HG02870 (cell line): ENCODE measurements around the gene SPRED1.

Experiments used
- ATAC-seq: cut with Tn5 transposase; IDR thresholded peaks from one replicate; pipeline ENCODE4 v1.9.1; 2021; ENCODE audit warnings: mild to moderate bottlenecking, moderate library complexity; ENCODE audit not compliant: unreplicated experiment

The SPRED1 gene

DNA sequence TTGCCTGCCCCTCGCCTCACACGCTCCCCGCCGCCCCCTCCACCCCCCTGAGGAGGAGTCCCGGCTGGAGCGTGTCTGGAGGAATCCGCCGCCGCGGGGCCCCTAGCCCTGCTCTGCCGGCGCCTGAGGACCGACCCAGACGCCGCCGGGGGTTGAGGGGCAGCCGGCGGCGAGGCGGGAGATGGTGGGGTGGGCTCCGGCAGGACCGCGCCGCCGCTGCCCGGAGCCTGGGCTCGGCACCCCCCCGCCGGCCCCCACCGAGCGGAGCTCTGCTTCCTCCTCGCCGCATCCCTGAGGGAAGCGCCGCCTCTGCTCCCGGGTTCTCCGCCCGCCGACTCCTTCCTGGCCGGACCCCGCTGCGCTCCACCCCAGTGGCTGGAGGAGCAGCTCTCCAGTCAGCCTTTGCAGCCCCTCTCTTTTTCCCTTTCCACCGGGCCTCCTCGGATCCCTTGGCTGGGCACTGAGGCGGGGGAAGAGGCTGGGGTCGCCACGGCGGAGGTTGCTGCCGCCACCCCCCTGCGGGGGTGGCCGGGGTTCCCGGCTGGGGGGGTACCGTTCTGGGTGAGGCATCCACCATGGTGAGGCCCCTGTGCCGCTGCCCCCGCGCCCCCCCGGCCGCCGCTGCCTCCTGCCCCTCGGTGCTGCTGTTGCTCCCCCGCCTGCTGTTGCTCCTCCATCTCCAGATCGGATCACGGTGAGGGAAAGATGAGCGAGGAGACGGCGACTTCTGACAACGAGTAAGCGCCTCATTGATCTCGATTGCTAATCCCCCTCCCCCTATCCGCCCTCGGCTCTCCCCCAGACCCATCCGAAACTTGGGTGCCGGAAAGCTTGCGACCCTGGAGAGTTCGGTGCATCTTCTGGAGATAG is at the start of gene SPRED1:
Gene SPRED1 (plus strand): TSS at position 356 of the 870 bp plus-strand sequence. CDS start 350 bp downstream, at position 706.
- peak; percentile 33 for ATAC-seq

DNA sequence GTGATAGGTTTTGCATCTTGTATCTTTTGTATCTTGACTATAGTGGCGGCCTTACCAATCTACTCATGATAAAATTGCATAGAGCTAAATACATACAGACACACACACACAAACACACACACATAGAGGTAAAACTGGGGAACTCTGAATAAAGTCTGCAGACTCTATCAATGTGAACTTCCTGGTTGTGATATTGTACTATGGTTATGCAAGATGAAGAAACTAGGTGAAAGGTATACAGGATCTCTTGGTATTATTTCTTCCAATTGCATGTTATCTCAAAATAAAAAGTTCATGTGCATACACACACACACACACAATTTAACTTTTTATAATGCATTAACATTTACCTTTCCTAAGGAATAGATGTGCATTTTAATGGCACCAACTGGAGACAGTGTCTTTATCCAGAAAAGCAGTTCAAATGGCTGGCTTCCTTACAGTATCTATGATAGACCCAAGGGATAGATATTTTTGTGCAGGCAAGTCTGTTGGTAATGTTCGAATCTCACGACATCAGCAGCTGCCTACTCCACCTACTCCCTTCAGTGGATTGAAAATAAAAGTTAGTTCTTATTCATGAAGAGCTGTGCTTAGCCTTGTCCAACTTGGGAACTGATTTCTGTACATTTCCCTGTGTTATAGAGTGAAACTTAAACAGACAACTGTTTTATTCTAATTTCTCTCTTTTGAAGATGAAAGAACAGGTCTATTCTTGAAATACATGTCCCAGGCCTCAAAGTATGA is 46.9 kb upstream of the SPRED1 start:
- ATAC-seq, result no peak

GRCh38 chr15:38207621-38208020 is 45.0 kb upstream of the SPRED1 start:
- no peak for ATAC-seq

DNA sequence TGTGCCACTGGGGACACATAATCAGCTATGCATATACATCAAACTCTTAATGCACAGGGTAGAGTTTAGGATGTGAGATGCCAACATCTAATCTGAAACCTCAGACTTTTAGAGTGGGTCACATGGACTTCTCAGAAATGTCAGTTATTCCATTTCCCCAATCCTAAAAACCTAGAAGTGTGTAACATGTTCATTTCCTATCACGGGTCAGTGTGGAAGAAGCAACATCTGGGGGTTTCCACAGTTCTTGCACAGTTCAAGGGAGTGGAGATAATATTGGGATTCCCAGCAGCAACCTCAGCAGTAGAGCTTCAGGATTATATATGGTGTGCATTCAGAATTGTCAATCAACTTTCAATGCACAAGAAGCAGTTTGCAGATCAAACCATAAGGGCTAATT is 44.4 kb upstream of the SPRED1 start:
- no peak for ATAC-seq

DNA sequence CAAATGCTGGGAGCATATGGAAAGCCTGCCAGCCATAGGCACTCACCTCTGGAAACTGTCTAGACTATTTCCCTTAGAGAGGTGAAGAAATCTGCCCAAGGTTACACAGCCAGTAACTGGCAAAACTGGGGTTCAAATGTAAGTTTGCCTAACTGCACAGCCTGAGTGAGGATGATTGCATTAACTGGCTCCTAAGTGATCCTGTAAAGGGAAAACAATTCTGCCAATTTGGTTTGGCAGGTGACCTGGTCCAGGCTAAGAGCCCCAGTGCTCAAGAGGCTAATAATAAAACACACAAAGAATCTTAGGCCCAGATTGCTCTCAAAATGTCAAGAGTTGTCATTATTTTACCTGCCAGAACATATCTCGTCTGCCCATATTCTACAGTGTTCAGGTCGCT is 43.9 kb upstream of the SPRED1 start:
- no peak for ATAC-seq

- ATAC-seq, result no peak
Observed at GRCh38 chr15:38211249-38211648, 41.4 kb upstream of the SPRED1 start.

DNA sequence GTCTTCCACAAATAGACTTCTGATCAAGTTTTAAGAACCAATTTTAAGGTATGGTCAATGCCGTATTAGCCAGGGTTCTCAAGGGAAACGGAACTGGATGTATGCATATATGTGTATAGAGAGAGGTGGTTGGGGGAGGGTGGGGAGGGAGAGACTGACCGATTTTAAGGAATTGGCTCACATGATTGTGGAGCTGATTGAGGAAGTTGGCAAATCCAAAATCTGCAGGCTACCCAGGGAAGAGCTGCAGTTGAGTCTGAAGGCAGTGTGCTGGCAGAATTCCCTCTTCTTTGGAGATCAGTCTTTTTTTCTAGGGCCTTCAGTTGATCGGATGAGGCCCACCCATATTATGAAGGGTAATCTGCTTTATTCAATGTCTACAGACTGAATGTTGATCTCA is 40.8 kb upstream of the SPRED1 start:
- no peak for ATAC-seq

- no peak for ATAC-seq
Observed at GRCh38 chr15:38212729-38213351, 39.8 kb upstream of the SPRED1 start.

GRCh38 chr15:38213356-38213755 is 39.3 kb upstream of the SPRED1 start:
- ATAC-seq, result no peak

- no peak for ATAC-seq
Observed at GRCh38 chr15:38215707-38216106, 36.9 kb upstream of the SPRED1 start.

DNA sequence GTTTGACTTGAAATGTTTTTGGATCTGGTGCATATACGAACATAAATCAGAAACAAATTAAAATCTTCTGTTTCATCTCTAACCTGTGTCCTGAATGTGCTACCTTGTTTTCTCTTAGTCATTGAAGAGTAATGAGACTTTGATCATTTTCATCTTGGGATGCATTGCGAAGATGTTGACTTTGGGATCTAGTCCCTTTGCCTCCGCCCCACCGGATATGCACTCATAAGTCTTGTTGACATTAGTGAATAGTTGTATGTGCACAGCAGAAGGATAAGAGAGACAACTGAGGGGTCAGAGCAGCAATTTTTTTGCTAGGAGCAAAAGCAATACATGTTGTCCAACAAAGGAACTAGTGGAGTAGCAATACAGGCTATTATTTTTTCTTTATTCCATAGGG is 35.9 kb upstream of the SPRED1 start:
- no peak for ATAC-seq

- no peak for ATAC-seq
Observed at GRCh38 chr15:38217191-38217595, 35.4 kb upstream of the SPRED1 start.

DNA sequence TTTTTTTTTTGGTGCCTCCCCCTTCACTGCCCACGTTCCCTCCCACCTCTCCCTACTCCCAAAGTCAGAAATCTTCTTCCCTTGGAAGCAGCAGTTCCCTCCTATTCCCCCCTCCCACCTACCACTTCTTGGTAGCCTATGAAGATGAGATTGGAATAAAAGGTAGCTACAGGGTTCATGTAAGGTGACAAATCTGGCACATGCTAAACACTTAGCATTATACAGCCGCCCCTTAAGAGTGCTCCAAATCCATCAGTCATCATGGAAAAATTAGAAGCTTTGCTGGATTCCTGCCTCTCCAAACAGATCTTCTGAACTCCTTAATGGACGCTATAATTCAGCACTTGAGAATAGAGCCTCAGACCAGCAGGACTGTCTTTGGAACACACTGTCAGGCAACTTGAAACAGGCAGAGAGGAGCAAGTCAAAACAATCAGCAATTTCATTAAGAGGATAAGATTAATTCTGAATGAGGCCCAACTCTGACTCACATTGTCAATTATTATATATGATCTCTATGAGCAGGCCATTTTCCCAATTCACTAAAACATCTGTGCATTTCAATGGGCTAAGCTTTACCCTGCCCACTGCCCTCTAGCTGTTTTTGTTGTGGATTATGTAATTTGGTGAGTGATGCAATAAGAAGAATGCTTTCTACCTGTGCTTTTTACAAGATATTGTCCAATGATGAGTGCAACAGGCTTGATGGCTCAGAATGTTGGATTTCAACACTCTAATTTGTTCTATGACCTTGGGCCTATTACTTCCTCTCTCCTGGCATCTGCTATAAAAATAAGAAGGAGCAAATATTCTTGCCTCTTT is 34.6 kb upstream of the SPRED1 start:
- ATAC-seq, result no peak

GRCh38 chr15:38220606-38221273 is 31.9 kb upstream of the SPRED1 start:
- no peak for ATAC-seq

- no peak for ATAC-seq
Observed at GRCh38 chr15:38224486-38224885, 28.1 kb upstream of the SPRED1 start.

DNA sequence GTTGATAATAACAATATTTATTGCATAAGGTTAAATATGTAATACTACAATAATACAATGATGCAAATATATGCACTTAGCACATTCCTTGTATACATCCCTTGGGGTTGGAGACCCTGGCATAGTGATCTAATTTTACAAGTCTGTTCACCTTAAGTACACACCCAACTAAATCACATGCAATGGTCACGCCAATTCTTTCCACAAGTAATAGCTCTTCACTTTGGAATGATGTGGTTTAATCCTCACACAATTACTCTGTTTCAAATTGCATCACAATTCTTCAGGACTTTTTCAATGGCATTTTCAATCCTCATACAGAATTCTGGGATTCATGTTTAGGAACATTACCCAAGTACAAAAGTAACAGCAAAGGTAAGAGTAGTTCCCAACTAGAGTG is 27.3 kb upstream of the SPRED1 start:
- ATAC-seq, result no peak

DNA sequence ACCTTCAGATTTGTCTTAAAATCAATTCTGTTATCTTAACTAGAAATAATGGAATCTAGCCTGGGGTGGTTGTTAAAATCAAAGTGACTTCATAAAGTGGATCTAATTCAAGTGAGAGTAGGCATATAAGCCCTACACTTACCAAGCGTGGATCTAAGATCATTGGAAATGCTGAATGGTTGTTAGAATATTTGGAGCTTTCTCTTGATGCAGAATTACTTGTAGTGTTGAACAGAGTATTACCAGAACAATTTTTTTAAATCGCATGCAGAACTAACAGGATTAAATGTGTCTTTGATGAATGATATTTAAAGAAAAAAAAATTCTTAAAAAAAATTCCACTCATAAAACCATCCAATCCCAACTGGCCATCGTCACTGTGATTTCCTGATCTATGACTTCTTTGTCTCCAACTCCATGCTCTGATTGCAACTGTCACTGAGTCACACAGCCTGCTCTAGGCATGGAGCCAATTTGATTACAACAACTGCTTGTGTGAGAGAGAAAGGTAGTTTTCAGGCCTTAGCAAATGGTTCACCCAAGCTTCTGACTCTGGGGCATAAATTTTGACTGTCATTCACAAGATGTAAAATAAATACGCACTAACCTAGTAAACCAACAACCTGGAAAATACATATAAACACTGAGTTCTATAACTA is 25.9 kb upstream of the SPRED1 start:
- ATAC-seq, result no peak

DNA sequence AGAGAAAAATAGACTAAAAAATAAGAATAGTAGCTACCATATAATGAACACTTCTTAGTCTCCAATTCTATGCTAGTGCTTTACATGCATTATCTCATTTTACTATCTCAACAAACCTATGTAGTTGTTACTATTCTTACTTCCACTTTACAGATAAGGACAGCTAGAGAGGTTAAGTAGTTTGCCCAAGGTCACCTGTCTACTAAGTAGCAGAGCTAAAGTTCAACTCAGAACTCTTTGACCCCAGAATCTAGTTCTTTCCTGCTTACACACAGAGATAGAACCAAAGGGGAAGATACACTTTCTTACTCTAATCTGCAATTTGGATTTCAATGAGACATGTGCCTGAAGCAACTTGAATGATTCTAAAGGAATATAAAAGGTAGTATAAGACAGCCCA is 24.7 kb upstream of the SPRED1 start:
- ATAC-seq, result no peak

- no peak for ATAC-seq
Observed at GRCh38 chr15:38228618-38229017, 24.0 kb upstream of the SPRED1 start.
